BE2C (cell line): ENCODE results near the gene COPS9.

ENCODE experiments used
- DNase-seq: peaks from one replicate; pipeline ENCODE4 v3.0.0-alpha.2; 2020
- H3K27me3 ChIP-seq: fragments of 250-450 bp; sonication (Bioruptor Pico); 2 replicates; pipeline ENCODE4 v1.5.1; 2020; ENCODE audit warnings: mild to moderate bottlenecking
- H3K36me3 ChIP-seq: fragments of 250-450 bp; sonication (Bioruptor Pico); 2 replicates; pipeline ENCODE4 v1.5.1; 2020; ENCODE audit warnings: mild to moderate bottlenecking
- H3K4me1 ChIP-seq: fragments of 250-450 bp; sonication (Bioruptor Pico); 2 replicates; pipeline ENCODE4 v1.5.1; 2020
- H3K4me3 ChIP-seq: 2 replicates; pipeline ENCODE4 v1.5.1; 2011; ENCODE audit warnings: low read depth, low read length
- H3K9me3 ChIP-seq: fragments of 250-450 bp; sonication (Bioruptor Pico); 2 replicates; pipeline ENCODE4 v1.5.1; 2020
- CTCF ChIP-seq: IDR thresholded peaks from 2 replicates; pipeline ENCODE4 v1.5.1; 2012; ENCODE audit warnings: mild to moderate bottlenecking, low read depth, low read length

Gene COPS9

GRCh38 chr2:240127911-240128607 is 8.0 kb downstream of the COPS9 start:
- no peak for DNase-seq
- peaks cover 50% of the 10 kb centered on the region for H3K36me3 ChIP-seq
- no peaks in the 10 kb centered on the region for H3K4me1 ChIP-seq
- no peak overlapping the region for H3K4me3 ChIP-seq
- H3K27me3 ChIP-seq: no peaks in the 10 kb centered on the region
- no peaks in the 10 kb centered on the region for H3K9me3 ChIP-seq
- no peak for TF ChIP-seq CTCF

GRCh38 chr2:240127191-240127750 is 8.8 kb downstream of the COPS9 start:
- Histone ChIP-seq H3K27me3 (no peaks in the 10 kb centered on the region), H3K4me1 (no peaks in the 10 kb centered on the region), H3K36me3 (peaks cover 43% of the 10 kb centered on the region), H3K4me3 (no peak overlapping the region), H3K9me3 (no peaks in the 10 kb centered on the region)
- no peak for TF ChIP-seq CTCF
- no peak for DNase-seq

- Histone ChIP-seq H3K4me1 (no peaks in the 10 kb centered on the region), H3K36me3 (peaks cover 37% of the 10 kb centered on the region), H3K27me3 (no peaks in the 10 kb centered on the region; the same call in 1 of the 2 replicates), H3K4me3 (no peak overlapping the region), H3K9me3 (no peaks in the 10 kb centered on the region)
- no peak for DNase-seq
- no peak for TF ChIP-seq CTCF
Observed at GRCh38 chr2:240126731-240127130, 9.4 kb downstream of the COPS9 start.

GRCh38 chr2:240125742-240126141 is 10.4 kb downstream of the COPS9 start:
- peaks cover 27% of the 10 kb centered on the region for H3K36me3 ChIP-seq
- TF ChIP-seq CTCF: no peak
- no peak overlapping the region for H3K4me3 ChIP-seq
- H3K9me3 ChIP-seq: no peaks in the 10 kb centered on the region
- peaks cover 4% of the 10 kb centered on the region for H3K27me3 ChIP-seq
- no peaks in the 10 kb centered on the region for H3K4me1 ChIP-seq
- no peak for DNase-seq

GRCh38 chr2:240124651-240125030 is 11.5 kb downstream of the COPS9 start:
- Histone ChIP-seq H3K27me3 (peaks cover 8% of the 10 kb centered on the region), H3K9me3 (no peaks in the 10 kb centered on the region), H3K4me3 (no peak overlapping the region), H3K4me1 (no peaks in the 10 kb centered on the region), H3K36me3 (peaks cover 16% of the 10 kb centered on the region)
- no peak for TF ChIP-seq CTCF
- DNase-seq: no peak
